Measurements from ENCODE around the gene CADPS.

Gene CADPS

GRCh38 chr3:62373215-62373614, 502.0 kb downstream of the CADPS start, which contains the start of gene FEZF2:
FEZF2 (minus strand) TSS chr3:62373550; CDS start chr3:62372868, 682 bp downstream.
- DNase-seq (ENCODE audit: low read depth) = no peak

- no peak for DNase-seq (ENCODE audit: low read depth)
Observed at GRCh38 chr3:62372621-62373041, 502.6 kb downstream of the CADPS start.

- no peak for DNase-seq (ENCODE audit: low read depth)
Observed at GRCh38 chr3:62371720-62372591, 503.3 kb downstream of the CADPS start.

GRCh38 chr3:62370858-62371719, 504.1 kb downstream of the CADPS start:
- no peak for DNase-seq (ENCODE audit: low read depth)

GRCh38 chr3:62370112-62370857, 504.9 kb downstream of the CADPS start:
- DNase-seq (ENCODE audit: low read depth) = no peak

GRCh38 chr3:62369476-62369743, 505.8 kb downstream of the CADPS start:
- DNase-seq (ENCODE audit: low read depth) = no peak

- no peak for DNase-seq (ENCODE audit: low read depth)
Observed at GRCh38 chr3:62368705-62369475, 506.3 kb downstream of the CADPS start.

GRCh38 chr3:62368290-62368704, 506.9 kb downstream of the CADPS start:
- DNase-seq (ENCODE audit: low read depth) = no peak

- DNase-seq (ENCODE audit: low read depth) = no peak
Observed at GRCh38 chr3:62367763-62368195, 507.4 kb downstream of the CADPS start.

GRCh38 chr3:62366126-62366484, 509.1 kb downstream of the CADPS start:
- DNase-seq (ENCODE audit: low read depth) = no peak

- DNase-seq (ENCODE audit: low read depth) = no peak
Observed at GRCh38 chr3:62365391-62366125, 509.7 kb downstream of the CADPS start.

GRCh38 chr3:62364191-62364590, 511.0 kb downstream of the CADPS start:
- no peak for DNase-seq (ENCODE audit: low read depth)

- DNase-seq (ENCODE audit: low read depth) = no peak
Observed at GRCh38 chr3:62363275-62363674, 511.9 kb downstream of the CADPS start.

GRCh38 chr3:62361824-62362223, 513.4 kb downstream of the CADPS start:
- DNase-seq (ENCODE audit: low read depth) = no peak

- no peak for DNase-seq (ENCODE audit: low read depth)
Observed at GRCh38 chr3:62361261-62361660, 514.0 kb downstream of the CADPS start.

- DNase-seq (ENCODE audit: low read depth) = no peak
Observed at GRCh38 chr3:62359531-62359930, 515.7 kb downstream of the CADPS start.

- no peak for DNase-seq (ENCODE audit: low read depth)
Observed at GRCh38 chr3:62356356-62356755, 518.9 kb downstream of the CADPS start.

GRCh38 chr3:62355703-62356102, 519.5 kb downstream of the CADPS start:
- no peak for DNase-seq (ENCODE audit: low read depth)

All from HS-27A (cell line).